ENCODE measurements around the gene MSX1.
A peak's percentile ranks its signal among the peaks of the same experiment; 100 is the strongest.
"Not testable (repeated sequence)": the region's sequence is repeated elsewhere in the genome, so short reads cannot be mapped to it uniquely, and the experiment has no call there.

The MSX1 gene

DNA sequence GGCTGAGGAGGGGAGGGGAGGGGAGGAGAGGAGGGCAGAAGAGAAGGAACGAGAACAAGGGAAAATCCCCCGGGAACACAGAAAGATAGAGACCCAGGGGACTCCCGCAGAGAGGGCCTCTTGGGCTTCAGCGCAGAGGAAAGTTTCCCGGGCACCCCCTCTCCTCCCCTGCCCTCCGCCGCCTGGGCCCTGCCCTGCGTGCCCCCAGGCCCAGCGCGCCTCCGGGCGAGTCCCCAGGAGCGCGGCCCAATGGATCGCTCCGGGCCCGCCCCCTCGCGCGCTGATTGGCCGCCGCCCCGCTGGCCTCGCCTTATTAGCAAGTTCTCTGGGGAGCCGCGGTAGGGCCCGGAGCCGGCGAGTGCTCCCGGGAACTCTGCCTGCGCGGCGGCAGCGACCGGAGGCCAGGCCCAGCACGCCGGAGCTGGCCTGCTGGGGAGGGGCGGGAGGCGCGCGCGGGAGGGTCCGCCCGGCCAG lies at the start of gene MSX1:
Gene MSX1 (plus strand): TSS at position 341 of the 474 bp plus-strand sequence. CDS start 235 bp downstream, outside the sequence.
- DNase-seq: peak; percentile 72

DNA sequence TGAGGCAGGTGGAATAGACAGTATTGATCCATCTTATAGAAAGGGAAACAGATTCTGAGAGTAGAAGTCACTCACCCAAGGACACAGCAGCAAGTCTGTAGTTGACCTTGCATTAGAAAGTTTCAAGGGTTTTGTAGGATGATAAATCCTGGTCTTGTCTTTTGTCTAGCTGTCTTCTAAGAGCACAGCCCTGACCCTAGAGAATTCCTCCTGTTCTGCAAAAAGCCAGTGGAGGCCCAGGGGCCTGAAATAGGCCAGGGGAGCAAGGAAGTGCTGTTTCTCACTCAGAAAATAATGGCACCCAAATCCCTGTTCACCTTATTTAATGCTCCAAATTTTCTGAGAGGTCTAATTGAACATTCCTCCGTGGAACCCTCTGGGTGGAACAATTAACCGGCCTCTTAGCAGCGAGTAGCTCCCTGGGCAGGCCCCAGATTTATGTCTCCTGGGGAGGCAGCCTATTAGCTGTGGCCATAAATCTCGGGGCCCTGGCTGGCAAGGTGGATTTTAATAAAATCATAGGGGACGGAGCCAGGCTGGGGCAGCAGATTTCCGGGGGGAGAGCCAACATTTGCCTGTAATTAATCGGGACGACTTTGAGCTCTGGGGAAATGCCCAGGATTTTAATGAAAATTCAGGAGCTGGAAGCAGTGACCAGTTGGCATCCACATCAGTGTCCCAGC lies 49.2 kb upstream of the MSX1 start:
- no peak for DNase-seq

DNA sequence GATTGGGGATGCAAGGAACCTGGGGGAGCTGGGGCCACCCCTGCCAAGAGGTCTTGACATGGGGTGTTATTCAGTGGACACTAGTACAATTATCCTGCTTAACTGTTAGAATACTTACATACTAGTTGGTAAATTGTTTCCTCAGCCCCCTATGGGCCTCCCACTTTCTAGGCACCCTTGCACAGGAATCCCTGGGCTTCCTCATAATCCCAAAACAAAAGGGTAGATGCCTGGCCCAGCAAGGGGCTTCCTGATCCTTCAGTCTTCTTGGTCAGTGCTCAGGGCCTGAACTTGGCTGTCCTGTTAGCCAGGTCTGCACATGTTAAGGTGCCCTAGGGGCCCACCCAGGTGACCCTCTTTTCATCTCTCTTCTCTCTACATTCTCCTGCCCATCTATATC lies 48.7 kb upstream of the MSX1 start:
- no peak for DNase-seq

GRCh38 chr4:4812145-4812794 lies 47.2 kb upstream of the MSX1 start:
- no peak for DNase-seq

GRCh38 chr4:4818415-4819212 lies 40.9 kb upstream of the MSX1 start:
- DNase-seq: no peak

DNA sequence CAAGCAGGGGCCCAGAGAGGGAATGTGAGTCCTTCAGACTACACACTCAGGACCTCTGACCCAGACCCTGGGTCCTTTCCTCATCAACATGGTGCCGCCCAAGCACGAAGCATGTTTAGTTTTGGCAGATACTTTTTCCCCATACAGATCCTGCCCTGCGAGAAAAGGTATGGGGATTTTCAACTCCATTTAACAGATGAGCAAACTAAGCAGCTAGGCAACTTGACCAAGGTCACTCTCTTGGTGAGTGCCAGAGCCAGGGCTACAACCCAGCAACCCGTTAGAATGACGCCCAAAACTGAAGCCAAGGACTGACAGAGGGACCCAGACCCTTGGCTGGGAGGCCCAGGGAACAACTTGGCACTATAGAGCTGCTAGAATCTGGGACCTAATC lies 40.3 kb upstream of the MSX1 start:
- DNase-seq: no peak

DNA sequence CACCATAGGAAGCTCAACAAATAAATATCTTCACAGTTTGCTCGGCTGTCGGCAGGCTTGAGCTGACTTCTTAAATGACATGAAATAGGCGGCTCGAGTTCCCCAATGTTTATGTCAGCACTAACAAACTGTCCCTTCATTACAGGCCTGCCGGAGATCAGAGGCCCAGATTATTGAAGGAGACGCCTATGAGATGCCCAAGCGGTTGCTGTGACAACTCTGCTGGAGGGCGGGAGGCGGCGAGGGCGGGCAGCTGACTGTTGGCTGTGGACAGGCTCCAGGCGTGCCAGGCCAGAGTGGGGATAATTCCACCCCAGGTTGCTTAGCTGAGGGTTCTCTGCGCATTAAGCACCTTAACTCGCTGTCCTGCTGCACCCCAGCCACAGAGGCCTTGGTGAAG lies 39.2 kb upstream of the MSX1 start:
- no peak for DNase-seq

- DNase-seq: no peak
Observed at GRCh38 chr4:4820739-4821138, 38.7 kb upstream of the MSX1 start.

DNA sequence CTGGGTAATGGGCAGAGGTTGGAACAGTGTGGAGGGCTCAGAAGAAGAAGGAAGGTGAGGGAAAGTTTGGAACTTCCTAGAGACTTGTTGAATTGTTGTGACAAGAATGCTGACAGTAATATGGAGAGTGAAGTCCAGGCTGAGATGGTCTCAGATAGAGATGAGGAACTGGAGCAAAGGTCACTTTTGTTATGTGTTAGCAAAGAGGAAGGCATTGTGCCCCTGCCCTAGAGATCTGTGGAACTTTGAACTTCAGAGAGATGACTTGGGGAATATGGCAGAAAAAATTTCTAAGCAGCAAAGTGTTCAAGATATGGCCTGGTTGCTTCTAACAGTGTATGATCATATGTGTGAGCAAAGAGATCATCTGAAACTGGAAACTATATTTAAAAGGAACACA lies 37.9 kb upstream of the MSX1 start:
- DNase-seq: no peak

- DNase-seq: not testable (repeated sequence)
Observed at GRCh38 chr4:4822286-4822685, 37.2 kb upstream of the MSX1 start.

DNA sequence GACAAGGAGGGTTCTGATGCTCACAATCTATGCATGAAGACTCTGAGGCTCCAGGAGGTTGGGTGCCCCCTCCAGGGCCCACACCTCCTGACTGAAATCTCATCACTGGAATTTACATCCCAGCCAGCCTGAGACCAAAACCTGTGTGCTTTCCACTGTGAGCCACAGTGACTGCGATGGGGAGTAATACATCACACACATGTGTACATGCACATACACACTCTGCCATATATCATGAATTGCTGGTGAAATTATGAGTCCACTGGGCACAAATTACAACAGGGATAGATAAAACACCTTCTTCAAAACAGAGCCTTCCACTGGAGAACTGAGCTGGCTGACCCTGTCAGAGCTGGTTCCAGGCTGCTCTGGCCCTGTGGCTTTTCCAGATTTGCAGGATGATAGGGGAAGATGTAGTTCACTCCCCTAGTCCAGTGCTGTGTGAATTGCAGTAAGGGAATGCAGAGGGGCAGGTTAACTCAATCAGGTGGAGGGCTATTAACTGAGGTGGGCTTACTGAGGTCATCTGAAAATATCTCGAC lies 35.8 kb upstream of the MSX1 start:
- DNase-seq: no peak

GRCh38 chr4:4824232-4824631 lies 35.2 kb upstream of the MSX1 start:
- DNase-seq: no peak

- DNase-seq: no peak
Observed at GRCh38 chr4:4825431-4825830, 34.0 kb upstream of the MSX1 start.

DNA sequence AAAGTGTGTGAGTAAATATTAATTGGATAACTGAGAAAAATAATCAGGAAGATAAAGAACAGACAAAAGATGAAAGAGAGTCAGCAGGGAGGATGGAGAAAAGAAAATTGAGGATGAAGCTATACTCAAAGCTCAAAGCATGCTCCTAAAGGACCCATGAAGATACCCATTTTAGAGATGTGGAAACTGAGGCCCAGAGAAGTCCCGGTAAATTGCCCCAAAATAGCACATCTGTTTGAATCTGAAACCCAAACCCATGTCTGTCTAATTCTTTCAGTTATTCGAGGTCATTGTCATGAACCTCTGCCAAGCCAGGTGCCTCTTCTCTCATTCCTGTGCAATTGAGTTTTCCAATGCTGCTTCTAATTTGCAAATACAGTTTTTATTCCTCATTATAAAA lies 29.6 kb upstream of the MSX1 start:
- no peak for DNase-seq

- DNase-seq: no peak
Observed at GRCh38 chr4:4831266-4831665, 28.2 kb upstream of the MSX1 start.

- DNase-seq: no peak
Observed at GRCh38 chr4:4831825-4832224, 27.6 kb upstream of the MSX1 start.

DNA sequence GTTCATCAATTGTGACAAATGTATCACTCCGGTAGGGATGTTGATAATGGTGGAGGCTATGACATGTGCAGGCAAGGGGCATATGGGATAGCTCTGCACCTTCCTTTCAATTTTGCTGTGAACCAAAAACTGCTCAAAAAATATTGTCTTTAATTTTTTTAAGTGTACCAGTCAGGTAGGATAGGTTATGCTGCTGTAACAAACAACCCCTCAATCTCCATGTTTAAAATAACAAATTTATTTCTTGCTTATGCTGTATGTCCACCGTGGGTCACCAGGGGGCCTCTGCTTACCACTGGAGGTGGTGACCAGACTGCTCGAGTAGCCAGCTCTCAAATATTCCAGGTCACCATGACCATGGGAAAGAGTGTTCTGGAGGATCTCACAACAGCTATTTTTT lies 23.4 kb upstream of the MSX1 start:
- DNase-seq: no peak

GRCh38 chr4:4837316-4837715 lies 22.1 kb upstream of the MSX1 start:
- DNase-seq: no peak

DNA sequence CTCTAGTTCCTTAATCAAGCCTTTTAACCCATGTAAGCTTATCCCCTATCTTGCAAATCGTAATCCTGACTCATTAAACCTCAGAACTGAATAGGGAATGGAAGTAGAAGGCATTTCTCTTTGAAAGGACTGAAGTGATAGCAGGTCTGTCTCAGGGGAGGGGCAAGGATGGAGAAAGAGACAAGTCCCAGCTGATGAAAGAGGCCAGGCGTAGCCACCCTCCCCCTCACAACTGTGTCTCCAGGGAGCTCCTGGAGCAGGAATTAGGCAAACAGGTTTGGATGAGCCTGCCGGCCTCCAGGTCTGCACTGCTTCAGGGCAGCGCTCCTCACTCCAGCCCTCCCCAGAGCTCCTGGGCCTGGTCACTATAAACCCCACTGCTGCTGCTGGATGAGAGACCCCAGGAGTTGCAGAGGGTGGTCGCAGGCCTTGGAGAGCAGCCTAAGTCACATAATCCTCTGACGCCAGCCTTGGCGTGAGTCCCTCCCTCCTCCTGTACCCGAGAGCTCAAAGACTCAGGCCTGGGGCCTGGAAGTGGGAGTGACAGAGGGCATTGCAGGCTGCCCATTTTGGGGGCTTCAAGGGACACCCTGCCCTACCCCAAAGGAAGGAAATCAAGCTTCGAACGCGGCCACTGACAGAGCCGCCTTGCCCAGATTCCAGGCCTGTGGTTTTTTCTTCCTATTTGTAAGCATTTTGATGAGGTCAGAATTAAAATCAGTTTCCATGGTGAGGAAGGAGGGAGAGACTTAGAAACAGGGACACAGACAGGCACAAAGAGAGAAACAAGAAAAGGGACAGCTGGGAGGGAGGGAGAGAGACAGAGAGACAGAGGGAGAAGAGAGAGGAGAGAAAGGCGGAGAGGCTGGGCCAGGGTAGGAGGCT lies 21.2 kb upstream of the MSX1 start:
- DNase-seq: no peak

DNA sequence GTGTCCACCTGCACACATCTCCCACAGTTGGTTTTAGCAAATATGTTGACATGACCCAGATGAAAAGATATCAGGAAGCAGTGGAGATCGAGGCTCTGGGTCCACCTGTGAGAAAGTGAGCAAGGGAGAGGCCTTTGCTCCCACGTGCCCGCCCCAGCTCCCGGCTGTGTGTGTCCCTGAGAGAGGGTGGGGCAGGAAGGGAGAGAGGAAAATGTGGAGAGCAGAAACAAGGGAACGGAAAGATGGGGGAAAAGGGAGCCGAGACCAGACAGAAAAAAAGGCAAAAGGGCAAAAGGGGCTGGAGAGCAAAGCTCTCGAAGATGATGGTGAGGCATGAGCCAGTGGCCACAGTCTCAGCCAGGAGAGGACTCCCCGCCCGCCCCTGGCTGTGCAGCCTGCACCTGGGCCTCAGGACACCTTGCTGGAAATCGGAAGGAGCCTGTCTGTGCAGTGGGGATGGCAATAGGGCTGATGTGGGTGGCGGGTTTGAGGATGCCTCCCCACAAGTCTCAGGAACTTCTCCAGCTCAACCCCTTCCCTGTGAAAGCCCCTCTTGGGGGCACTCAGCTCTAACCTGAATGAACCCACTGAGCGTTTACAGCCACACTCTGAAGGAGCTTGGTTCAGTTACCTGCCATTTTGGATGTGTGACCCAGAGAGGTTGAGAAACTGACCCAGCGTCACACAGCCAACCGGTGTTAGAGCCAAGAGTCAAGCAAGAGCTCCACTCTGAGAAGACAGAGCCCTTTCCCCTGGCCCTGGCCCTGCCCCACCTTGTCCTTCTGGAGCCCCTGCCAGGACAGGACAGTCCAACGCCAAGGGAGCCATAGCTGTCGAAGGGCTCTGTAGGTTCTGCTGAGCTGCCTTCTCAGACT lies 20.3 kb upstream of the MSX1 start:
- no peak for DNase-seq

GRCh38 chr4:4840351-4840750 lies 19.1 kb upstream of the MSX1 start:
- DNase-seq: no peak

- no peak for DNase-seq
Observed at GRCh38 chr4:4841156-4841555, 18.3 kb upstream of the MSX1 start.

All from GF-D8 (cell line).